CD4-positive, alpha-beta T cell treated with Interleukin-4 for 4 hours (primary cell): ENCODE data around the gene TRABD2A.
"Not testable (repeated sequence)": the region's sequence is repeated elsewhere in the genome, so short reads cannot be mapped to it uniquely, and the experiment has no call there.

Source experiments
- DNase-seq: peaks from one replicate; pipeline ENCODE4 v3.0.0-alpha.2; 2020

Gene TRABD2A

DNA sequence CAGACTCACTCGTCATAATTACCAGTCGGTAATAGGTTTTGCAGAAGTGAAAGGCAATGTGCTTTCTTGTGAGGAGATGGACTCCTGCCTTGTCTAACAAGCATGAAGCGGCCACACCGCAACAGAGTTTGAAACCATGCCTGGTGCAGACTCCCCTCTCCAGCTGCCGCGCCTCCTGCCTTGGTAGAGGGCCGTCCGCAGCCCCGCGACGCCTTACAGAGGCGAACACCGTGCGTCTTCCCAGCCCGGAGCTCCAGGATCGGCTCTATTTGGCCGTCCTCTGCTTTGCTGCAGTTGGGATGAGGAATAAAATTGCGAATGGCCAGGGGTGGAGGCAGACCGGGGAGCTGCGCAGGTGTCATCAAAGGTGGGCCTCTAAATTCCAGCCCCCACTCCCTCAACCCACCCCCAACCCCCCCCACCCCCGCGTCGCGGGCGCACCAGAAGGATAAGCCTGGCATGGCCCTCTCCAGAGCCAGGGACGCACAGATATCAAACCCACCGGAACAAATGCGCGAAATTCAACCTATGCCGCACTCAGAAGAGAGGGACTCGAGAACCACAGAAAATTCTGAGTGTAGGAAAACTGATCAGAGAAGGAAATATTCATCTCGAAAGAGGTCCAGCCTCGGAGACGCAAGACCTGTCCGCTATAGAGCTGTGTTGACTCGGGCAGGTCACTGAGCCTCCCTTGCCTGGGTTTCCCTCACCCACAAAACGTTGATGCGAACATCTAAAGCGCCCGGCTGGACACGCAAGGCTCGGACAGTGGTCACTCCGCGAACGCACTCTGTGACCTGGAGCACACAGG lies 1.1 kb downstream of the TRABD2A start:
- no peak for DNase-seq

DNA sequence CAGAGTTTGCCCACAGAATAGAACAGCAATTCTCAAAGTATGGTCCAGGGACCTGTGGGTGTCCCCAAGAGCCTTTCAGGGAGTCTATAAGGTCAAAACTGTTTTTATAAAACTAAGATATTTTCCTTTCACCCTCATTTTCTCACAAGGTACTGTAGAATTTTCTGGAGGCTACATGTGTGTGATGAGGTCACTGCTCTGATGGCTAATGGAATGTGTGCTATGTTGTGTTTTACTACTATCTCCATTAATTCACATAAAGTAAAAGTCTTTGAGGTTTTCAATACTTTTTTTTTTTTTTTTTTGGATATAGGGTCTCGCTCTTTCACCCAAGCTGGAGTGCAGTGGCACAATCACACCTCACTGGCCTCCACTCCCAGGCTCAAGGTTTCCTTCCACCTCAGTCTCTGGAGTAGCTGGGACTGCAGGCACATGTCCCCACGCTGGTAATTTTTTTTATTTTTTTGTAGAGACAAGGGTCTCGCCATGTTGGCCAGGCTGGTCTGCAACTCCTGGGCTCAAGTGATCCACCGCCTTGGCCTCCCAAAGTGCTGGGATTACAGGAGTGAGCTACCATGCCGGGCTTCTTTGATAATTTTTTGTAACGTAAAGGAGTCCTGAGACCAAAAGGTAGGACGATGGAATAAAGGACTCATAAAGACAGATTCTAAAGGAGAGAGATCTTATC lies 1.8 kb downstream of the TRABD2A start:
- no peak for DNase-seq

DNA sequence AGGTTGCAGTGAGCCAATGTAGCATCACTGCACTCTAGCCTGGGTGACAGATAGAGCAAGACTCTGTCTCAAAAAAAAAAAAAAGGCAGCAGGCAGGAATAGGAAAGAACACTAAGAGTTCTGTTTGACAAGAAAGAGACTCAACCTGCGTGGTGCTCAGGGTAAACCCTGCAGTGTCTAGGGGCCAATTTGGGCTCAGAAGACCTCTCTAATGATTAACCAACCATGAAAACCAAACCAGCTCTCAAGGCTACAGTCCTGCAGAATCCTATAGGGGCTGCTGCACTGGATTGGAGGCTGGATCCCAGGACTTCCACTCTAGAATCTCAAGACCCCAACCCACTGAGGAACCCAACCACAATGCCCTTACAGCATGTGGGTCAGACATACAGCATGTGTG lies 2.4 kb downstream of the TRABD2A start:
- DNase-seq, result no peak

DNA sequence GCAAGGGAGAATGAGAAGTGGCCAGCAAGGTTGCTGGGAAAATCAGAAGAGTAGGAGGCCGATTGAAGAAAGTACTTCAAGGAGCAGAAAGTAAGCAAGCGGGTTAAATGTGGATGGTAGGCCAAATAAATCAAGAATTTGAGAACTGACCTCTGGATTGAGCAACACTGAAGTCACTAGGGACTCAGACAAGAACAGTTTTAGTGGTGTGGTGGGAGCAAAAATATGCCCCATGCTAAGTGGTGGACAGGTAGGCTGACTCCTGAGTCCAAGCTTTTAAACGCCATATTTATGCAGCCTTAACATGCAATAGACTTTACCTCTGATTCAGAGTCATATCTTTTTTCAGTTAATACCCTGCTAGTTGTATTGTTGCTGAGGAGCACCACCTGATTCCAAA lies 4.5 kb downstream of the TRABD2A start:
- DNase-seq, result no peak

DNA sequence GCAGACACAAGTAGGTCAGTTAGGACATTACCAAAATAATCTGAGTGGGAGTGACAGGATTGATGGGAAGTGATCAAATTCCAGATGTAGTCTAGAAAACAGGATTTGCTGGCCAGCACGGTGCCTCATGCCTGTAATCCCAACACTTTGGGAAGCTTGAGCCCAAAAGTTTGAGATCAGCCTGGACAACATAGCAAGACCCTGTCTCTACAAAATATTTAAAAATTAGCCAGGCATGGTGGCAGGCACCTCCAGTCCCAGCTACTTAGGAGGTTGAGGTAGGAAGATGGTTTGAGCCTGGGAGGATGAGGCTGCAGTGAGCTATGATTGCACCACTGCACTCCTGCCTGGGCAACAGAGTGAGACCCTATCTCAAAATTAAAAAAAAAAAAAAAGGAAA lies 5.3 kb downstream of the TRABD2A start:
- DNase-seq, result not testable (repeated sequence)

DNA sequence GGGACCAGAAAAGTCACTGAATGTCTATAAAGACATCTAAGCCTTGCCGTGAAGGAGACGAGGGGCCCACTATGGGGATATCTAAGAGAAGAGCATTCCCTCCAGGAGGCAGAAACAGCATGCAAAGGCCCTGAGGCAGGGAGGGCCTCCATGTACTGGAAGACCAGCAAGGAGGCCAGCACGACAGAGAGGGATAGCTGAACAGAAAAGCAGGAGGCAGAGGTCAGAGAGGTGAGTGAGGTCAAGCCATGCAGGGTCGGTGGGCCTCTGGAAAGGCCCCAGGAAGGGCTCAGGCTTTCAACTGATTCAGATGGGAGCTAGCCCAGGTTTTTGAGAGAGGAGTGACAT lies 5.7 kb downstream of the TRABD2A start:
- DNase-seq, result no peak

DNA sequence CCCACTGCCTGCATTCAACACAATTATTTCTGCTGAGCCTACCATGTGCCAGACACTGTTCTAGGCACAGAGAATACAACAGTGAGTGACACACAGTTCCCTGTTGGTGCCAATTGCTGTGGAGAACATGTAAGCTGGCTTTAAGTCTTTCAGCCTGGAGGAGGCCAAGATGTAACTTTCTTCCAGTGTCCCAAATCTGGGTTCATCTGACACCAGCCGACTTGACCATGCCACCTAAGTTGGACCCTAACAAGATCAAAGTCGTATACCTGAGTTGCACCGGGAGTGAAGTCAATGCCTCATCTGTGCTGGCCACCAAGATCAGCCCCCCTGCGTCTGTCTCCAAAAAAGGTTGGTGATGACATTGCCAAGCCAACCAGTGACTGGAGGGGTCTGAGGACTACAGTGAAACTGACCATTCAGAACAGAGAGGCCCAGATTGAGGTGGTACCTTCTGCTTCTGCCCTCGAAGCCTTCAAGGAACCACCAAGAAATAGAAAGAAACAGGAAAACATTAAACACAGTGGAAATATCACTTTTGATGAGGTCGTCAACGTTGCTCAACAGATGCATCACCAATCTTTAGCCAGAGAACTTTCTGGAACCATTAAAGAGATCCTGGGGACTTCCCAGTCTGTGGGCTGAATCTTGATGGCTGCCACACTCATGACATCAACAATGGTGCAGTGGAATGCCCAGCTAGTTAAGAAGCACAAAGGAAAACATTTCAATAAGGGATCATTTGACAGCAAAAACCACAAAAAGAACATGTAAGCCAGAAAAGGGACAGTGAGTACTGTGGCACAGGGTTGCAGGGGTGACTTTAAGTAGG lies 6.3 kb downstream of the TRABD2A start:
- no peak for DNase-seq

DNA sequence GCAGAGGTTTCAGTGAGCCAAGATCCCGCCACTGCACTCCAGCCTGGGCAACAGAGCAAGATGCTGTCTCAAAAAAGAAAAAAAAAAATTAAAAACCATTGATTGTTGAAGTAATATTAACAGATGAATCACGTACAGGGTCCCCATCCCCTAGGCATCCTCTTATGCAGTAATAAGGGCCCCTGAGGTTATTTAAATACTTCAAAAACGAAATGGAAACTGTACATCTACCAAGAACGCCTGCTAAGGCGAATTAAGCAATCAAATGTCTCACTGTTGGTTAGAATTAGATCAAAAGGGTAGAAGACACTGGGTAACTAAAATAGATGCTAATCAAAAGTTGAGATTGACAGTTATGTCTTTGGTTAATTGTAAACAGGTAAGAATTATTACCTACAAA lies 7.5 kb downstream of the TRABD2A start:
- DNase-seq, result no peak

DNA sequence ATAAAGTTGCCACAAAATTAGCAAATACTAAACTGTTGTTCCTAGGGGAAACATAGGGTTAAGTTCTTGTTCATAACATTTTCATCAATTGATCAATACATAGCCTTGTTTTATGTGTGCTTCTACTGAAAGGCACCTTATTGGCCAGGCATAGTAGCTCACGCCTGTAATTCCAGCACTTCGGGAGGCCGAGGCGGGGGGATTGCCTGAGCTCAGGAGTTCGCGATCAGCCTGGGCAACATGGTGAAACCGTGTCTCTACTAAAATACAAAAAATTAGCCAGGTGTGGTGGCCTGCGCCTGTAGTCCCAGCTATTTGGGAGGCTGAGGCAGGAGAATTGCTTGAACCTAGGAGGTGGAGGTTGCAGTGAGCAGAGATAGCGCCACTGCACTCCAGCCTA lies 8.2 kb downstream of the TRABD2A start:
- not testable (repeated sequence) for DNase-seq

DNA sequence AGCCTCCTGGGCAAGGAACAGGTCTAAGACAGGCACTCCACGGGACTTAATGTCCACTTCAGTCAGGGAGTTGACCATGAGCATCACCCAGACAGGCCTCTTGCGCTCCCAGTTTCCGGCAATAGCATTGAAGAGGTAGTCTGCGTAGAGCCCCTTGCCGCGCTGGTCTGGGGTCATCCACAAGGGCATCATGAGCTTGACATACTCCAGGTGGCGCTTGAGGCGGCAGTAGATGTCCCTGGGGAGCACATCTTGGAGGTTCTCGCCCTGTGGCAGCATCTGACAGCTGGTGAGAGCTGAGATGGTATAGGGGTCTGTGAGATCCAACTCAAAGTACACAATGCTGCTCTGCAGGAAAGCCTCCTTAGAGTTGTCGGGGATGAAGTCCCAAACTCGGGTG lies 10.6 kb downstream of the TRABD2A start:
- DNase-seq, result no peak

DNA sequence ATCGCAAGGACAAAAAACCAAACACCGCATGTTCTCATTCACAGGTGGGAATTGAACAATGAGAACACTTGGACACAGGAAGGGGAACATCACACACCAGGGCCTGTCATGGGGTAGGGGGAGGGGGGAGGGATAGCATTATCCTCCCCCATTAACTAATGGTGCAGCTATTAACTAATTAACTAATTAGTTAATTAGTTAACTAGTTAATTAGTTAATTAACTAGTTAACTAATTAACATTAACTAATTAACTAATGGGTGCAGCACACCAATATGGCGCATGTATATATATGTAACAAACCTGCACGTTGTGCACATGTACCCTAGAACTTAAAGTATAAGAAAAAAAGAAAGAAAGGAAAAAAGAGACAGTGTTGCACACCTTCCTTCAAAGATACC lies 12.6 kb downstream of the TRABD2A start:
- DNase-seq, result not testable (repeated sequence)

DNA sequence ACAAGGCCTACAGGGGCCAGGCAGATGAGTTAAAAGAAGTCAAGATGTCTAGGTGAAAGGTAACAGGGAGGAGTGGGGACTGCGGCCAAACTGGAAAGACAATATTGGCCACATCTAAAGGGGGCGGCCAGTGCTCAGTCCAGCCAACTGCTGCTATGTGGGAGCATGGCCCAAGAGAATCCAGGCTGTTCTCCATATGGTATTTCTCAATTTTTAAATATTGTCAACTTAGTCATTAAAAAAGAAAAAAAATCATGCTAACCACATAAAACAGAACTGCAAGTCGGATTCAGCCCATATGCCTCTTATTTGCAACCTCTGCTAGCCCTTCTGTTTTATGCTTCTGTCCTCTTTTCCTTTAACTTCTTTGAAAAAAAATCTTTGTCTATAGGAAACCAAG lies 14.8 kb downstream of the TRABD2A start:
- DNase-seq, result no peak

DNA sequence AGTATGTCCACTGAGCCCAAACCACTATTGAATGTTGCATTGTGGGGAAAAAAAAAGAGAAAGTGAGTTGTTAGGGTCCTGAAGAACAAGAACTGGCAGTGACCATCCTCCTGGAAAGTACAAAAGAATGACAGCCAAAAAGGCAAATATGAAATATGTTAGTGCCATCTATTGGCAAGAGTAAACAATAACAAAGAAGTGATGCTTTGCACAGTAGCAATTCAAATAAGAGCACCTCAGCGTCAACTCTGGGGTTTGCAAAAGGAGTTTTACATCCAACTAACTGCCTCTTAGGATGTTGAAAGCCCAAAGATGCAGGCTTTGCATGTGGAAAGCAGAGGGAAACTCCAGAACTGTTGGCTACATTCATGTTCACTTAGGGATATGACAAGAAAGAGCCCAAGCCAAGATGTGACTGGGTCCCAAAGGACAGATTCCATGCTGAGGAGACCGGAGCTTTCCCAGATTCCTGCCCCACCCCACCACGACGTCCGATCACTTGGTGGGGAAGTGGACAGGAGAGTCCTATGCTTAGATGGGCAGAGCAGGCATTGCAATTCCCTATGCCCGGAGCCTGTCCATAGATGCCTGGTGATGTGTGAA lies 15.6 kb downstream of the TRABD2A start:
- peak; percentile 77 for DNase-seq

DNA sequence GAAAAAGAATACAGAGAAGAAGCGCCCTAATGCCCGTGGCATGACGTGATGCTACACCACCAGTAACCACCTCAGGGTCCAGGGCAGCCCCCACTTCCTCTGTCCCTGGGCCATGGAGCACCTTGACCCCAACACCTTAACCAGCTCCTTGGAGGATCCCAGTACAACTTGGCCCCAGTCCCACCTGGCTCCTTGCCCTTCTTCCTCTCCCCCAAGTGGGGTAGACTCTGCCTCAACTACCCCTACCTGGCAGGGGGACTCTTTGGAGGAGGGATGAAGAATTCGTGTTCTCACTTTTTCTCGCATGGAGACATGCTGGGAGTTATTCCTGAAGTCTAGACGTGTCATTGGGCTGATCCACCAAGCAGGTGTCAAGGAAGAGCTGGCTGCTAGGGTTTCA lies 18.9 kb downstream of the TRABD2A start:
- DNase-seq, result no peak

DNA sequence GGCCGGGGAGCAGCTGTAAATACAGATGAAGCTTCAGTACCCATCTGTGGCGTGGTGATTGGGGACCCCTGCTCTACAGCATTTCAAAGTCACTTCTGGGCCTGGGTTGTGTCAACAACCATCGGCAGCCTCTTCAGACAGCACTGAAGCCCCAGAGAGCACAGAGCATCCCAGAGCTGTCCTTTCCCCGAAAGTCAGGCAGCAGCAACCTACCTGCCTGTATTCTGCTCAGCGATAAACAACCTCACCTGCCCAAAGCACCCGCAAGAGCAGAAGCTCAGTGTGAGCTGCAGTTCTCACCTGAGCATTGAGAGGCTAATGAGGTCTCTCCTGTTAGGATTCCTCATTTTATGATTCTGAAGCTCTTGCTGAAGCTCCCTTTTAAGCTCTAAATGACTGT lies 19.3 kb downstream of the TRABD2A start:
- DNase-seq, result no peak

DNA sequence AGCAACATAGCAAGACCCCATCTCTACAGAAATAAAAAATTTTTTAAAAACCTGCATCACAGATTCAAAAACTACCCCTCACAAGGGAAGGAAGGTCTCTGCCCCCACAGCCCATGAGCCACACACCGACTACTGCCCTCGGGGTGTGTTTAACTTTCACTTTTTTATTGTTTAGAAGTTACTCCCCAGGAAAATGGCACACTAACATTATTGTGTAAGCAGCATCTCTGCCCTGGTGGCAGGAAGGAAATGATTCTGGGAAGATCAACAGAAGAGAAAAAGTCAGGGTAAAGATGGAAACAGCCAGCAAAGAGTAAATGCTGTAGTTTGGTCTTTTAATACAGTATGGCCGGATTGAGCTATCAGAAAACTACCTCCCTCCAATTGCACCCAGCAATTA lies 21.9 kb downstream of the TRABD2A start:
- no peak for DNase-seq

DNA sequence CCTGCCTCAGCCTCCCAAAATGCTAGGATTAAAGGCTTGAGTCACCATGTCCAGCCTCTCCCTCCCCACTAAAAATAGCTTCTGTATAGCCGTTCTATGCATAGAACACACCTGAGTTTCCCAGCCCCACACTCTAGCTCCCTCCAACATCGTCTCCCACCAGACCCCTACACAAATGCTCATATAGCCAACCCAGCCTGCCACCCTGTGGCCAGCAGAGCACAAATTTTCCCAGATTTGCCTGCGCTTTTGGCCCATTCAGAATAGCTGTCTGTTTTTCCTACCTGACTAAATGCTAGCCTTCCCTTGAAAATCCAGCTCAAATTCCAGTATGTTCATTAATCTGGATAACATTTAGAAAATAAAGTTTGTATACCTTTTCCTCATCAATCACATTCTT lies 22.8 kb downstream of the TRABD2A start:
- no peak for DNase-seq

DNA sequence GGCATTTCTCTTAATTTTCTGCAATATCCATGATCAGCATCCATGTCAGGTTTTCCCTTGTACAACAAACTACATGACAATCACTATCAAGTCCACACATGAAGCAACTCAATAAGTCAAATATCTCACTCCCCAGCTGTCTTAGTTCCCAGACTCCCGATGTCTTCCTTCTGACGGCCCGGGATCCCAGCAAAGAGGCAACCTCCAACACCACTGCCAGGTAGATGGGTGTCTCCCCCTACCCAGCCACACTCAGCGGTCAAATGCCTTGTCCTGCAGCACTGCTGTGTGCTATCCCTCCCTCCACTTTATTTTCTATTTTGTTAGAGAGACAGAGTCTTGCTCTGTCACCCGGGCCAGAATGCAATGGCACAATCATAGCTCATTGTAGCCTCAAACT lies 23.3 kb downstream of the TRABD2A start:
- DNase-seq, result no peak

DNA sequence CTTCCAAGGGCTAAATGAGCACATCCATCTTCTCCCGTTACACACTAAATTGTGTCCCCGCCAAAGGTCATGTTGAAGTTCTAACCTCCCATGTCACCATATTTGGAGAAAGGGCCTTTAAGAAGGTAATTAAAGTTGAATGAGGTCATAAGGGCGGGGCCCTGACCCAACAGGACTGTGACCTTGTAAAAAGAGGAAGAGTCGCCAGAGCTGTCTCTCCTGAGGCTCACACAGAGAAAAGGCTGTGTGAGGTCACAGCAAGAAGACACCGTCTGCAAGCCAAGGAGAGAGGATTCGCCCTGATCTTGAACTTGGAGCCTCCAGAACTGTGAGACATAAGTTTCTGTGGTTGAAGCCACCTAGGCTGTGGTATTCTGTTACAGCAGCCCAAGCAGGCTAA lies 24.1 kb downstream of the TRABD2A start:
- peak; percentile 53 for DNase-seq

DNA sequence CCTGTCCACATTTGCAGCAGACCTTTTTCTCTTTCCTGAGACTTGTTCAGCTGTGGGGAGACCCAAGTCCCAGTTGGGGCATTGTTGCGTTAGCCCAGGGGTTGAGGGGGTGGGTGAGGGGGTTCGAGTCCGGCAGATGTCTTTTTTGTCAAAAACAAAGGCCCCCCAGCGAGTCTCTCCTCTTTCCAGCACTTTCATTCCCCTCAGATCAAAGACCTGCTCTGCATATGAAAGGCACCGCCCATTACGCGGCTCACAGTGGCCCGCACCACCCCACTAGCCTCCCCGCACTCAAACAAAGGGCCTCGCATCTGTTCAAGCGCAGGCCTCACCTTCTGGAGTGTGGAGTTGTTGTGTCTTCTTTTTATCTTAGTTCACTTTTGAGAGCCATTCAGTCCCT lies 25.2 kb downstream of the TRABD2A start:
- DNase-seq, result no peak

DNA sequence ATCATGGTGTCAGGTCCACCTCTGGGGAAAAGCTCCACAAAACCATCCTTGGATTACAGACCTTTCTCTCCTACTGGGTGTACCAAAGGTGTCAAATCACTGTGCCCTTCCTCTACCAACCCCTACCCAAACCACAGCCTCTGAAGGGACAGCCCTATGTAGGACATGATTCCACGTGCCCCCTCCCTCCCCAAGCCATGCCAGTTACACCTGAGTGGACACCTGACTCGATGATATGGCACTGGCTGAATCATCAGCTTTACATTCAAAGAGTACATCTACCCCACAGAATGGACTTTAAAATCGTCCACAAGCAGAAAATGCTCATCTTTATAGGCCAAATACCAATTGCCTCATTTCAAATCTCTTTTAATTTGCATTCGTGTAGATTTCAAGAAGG lies 26.0 kb downstream of the TRABD2A start:
- DNase-seq, result no peak

DNA sequence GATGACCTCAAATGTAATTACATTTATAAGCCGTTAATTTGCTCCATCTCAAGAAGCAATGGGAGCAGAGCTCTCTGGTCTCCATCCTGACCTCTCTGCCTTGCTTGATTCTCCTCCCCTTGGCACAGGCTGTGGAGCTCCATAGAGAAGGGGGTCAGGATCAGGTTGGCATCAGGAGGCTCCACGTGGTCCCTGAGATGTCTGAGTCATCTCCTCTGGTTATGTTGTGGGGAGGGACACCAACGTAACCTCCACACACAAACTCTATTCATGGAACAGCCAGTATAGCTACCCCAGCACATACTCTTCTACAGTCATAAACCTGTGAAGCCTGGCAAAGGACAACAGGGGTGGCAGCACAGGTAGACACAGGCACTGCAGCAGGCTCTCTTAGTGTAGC lies 29.0 kb downstream of the TRABD2A start:
- DNase-seq, result no peak

DNA sequence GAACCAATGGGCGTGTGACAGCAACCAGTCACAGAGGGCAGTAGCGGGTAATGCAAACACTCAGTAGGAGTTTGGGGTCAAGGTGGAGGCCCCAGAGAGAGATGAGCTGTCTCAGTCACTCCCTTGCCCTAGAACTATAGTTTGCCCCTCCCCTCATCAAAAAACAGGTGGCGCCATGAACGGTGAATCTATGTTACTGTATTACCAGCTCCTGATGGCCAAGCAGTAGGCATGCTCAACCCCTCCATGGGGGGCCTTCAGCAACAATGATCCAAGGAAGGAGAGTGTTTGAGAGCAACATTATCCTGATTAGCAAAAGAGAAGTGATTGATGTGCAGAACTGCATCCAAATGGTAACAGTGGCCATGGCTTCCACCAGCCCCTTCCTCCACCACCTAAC lies 30.4 kb downstream of the TRABD2A start:
- DNase-seq, result no peak
